ENCODE results near the gene STK11IP. TPM values are rescaled to one million over a fixed set of nuclear protein-coding genes. Genes with fewer than 3 reads are reported as not detected.

STK11IP gene
- total RNA-seq, 1 donor from 2014 or later, result 34.5 TPM

DNA sequence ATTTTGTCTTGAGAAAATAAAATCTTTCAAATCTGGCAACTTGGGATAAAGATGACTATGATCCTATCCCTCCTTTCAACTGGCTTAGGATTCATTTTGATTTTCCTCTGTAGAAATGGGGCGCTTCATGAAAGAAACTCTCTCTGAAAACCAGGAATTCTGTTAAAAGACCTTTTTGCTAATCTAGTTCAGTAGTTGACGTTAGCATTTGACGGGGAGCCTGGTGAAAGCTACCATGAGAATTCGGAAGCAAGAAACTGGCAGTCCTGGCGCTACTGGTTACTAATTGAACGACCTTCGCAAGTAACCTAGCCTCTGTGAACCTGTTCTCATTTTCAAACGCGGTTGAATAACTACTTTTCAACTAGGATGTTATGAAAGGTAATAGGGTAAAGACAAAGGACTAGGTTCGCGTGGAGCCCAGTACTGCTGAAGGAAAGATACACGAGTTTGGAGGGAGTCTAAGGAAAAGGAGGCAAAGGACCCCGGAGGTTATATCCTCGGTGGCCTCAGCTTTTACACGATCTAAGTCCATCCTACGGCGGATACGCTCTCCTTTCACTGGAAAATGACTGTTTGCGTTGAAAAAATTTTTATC lies 604 bp upstream of the STK11IP start:
- peak overlapping the region; percentile 98 for H3K27ac Mint-ChIP-seq (ENCODE audit: unreplicated experiment)
- peak overlapping the region; percentile 97 for H3K4me3 Mint-ChIP-seq (ENCODE audit: unreplicated experiment)
- H3K4me1 Mint-ChIP-seq (ENCODE audit: low read depth, unreplicated experiment), result peaks cover 2% of the 10 kb centered on the region
- DNase-seq, result no peak
- H3K36me3 Mint-ChIP-seq (ENCODE audit: unreplicated experiment), result no peaks in the 10 kb centered on the region
- no peaks in the 10 kb centered on the region for H3K9me3 Mint-ChIP-seq (ENCODE audit: unreplicated experiment)
- peaks cover 5% of the 10 kb centered on the region for H3K27me3 Mint-ChIP-seq (ENCODE audit: unreplicated experiment)
- TF ChIP-seq, protein P1, sequence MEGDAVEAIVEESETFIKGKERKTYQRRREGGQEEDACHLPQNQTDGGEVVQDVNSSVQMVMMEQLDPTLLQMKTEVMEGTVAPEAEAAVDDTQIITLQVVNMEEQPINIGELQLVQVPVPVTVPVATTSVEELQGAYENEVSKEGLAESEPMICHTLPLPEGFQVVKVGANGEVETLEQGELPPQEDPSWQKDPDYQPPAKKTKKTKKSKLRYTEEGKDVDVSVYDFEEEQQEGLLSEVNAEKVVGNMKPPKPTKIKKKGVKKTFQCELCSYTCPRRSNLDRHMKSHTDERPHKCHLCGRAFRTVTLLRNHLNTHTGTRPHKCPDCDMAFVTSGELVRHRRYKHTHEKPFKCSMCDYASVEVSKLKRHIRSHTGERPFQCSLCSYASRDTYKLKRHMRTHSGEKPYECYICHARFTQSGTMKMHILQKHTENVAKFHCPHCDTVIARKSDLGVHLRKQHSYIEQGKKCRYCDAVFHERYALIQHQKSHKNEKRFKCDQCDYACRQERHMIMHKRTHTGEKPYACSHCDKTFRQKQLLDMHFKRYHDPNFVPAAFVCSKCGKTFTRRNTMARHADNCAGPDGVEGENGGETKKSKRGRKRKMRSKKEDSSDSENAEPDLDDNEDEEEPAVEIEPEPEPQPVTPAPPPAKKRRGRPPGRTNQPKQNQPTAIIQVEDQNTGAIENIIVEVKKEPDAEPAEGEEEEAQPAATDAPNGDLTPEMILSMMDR (IDR thresholded peaks at IDR 0.05; ENCODE audit: partially characterized antibody, unreplicated experiment), result no peak

DNA sequence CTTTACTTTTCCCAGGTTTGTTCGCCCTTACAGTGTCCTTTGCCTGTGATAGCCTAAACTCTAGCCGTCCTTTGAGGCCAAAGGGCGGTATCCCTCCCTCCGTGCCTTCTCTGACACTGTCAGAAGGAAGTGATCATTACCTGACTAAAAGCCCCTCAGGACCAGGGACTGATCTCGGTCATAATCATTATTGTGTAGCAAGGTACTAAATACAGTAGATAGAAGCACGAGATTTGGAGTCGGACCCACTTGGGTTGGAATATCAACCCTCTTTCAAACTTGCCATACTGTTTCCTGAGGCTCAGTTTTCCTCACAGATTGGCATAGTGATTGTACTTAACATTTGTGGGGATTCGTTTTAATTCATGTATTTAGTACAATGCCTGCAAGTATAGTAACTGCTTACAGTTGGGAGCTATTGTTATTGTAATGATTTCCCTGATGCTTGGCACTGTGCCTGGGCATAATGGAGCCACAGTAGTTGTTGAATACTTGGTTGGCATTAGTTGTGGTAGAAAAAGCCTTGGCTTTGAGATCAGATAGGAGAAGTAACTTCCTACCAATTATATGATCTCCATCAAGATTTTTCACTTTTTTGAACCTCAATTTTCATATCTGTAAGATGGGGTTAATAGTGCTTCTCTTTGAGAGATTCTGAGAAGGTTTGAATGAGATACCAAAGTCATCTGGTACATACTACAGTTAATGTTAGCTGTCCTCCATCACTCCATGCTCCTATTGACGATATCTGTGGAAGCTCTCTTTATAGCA lies 836 bp downstream of the STK11IP start:
- no peaks in the 10 kb centered on the region for H3K36me3 Mint-ChIP-seq (ENCODE audit: unreplicated experiment)
- TF ChIP-seq, protein P1 (IDR thresholded peaks at IDR 0.05; ENCODE audit: partially characterized antibody, unreplicated experiment), result no peak
- H3K9me3 Mint-ChIP-seq (ENCODE audit: unreplicated experiment), result no peaks in the 10 kb centered on the region
- H3K27ac Mint-ChIP-seq (ENCODE audit: unreplicated experiment), result peak overlapping the region; percentile 83
- DNase-seq, result no peak
- peaks cover 2% of the 10 kb centered on the region for H3K4me1 Mint-ChIP-seq (ENCODE audit: low read depth, unreplicated experiment)
- peak overlapping the region; percentile 97 for H3K4me3 Mint-ChIP-seq (ENCODE audit: unreplicated experiment)
- H3K27me3 Mint-ChIP-seq (ENCODE audit: unreplicated experiment), result no peaks in the 10 kb centered on the region

DNA sequence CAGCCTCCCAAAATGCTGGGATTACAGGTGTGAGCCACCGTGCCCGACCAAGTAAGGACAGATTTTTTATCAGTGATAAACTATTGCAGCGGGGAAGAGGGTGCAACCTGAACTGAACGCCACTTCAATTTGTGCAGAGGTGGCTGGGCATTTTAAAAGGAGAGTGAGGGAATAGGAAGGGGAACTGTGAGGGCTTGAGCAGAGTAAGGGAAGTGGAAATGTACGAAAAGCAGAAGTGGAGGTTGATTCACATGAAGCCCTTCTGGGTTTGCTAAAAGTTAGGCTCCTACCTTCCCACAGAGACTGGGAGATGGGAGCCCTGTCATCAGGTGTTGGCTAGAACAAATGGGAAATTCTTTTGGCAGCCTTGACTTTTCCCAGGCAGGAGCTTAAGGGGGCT lies 6.1 kb downstream of the STK11IP start:
- TF ChIP-seq, protein P1 (IDR thresholded peaks at IDR 0.05; ENCODE audit: partially characterized antibody, unreplicated experiment), result no peak
- Mint-ChIP-seq H3K4me1 (ENCODE audit: low read depth, unreplicated experiment) (no peaks in the 10 kb centered on the region), H3K4me3 (ENCODE audit: unreplicated experiment) (no peak overlapping the region), H3K36me3 (ENCODE audit: unreplicated experiment) (peaks cover 5% of the 10 kb centered on the region), H3K9me3 (ENCODE audit: unreplicated experiment) (peaks cover 3% of the 10 kb centered on the region), H3K27me3 (ENCODE audit: unreplicated experiment) (peaks cover 7% of the 10 kb centered on the region), H3K27ac (ENCODE audit: unreplicated experiment) (no peak overlapping the region)
- DNase-seq, result no peak

DNA sequence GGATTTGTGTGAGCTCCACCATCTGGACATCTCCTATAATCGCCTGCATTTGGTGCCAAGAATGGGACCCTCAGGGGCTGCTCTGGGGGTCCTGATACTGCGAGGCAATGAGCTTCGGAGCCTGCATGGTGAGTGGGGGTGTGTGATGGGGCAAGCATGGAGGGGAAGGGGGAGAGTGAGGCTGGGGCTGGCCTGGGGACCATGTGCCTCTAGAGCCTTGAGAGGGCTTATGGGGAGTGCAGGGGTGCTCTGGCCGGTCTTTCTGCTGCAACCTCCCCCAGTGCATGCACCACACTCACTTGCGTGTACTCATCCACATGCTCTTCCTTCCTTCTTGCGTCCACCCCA lies 7.9 kb downstream of the STK11IP start:
- Mint-ChIP-seq H3K27me3 (ENCODE audit: unreplicated experiment) (peaks cover 9% of the 10 kb centered on the region), H3K4me3 (ENCODE audit: unreplicated experiment) (no peak overlapping the region), H3K27ac (ENCODE audit: unreplicated experiment) (no peak overlapping the region), H3K9me3 (ENCODE audit: unreplicated experiment) (peaks cover 7% of the 10 kb centered on the region), H3K4me1 (ENCODE audit: low read depth, unreplicated experiment) (peaks cover 7% of the 10 kb centered on the region), H3K36me3 (ENCODE audit: unreplicated experiment) (peaks cover 5% of the 10 kb centered on the region)
- TF ChIP-seq, protein P1 (IDR thresholded peaks at IDR 0.05; ENCODE audit: partially characterized antibody, unreplicated experiment), result no peak
- no peak for DNase-seq

DNA sequence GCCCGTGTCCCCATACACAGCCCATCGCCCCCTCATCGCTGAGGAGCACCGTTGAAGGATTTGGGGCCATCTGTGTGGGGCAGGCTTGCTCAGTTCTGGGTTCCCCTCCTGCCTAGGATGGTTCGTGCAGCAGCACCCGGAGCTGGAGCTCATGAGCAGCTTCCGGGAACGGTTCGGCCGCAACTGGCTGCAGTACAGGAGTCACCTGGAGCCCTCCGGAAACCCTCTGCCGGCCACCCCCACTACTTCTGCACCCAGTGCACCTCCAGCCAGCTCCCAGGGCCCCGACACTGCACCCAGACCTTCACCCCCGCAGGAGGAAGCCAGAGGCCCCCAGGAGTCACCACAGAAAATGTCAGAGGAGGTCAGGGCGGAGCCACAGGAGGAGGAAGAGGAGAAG lies 10.3 kb downstream of the STK11IP start:
- Mint-ChIP-seq H3K36me3 (ENCODE audit: unreplicated experiment) (peaks cover 5% of the 10 kb centered on the region), H3K27ac (ENCODE audit: unreplicated experiment) (no peak overlapping the region), H3K4me3 (ENCODE audit: unreplicated experiment) (no peak overlapping the region), H3K27me3 (ENCODE audit: unreplicated experiment) (peaks cover 9% of the 10 kb centered on the region), H3K4me1 (ENCODE audit: low read depth, unreplicated experiment) (peaks cover 7% of the 10 kb centered on the region), H3K9me3 (ENCODE audit: unreplicated experiment) (peaks cover 7% of the 10 kb centered on the region)
- DNase-seq, result no peak
- TF ChIP-seq, protein P1 (IDR thresholded peaks at IDR 0.05; ENCODE audit: partially characterized antibody, unreplicated experiment), result no peak

Measured in glutamatergic neuron (in vitro differentiated cells).